ENCODE results near the gene SFTPB.

DNA sequence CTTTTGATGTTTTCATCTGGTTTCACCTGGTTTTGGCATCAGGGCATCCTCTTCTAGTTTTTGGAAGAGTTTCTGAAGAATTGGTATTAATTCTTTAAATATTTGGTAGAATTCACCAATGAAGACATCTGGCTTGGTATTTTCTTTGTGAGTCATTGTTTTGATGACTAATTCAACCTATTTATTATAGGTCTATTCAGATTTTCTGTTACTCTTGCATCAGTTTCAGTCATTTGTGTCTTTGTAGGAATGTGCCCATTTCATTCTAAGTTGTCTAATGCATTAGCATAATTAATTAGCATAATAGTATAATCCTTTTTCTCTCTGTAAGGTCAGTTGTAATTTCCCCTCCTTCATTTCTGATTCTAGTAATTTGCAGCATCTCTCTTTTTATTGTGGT is 34.2 kb upstream of the SFTPB start:
- TF ChIP-seq ZFP30 (CRISPR knock-in tag; IDR thresholded peaks at IDR 0.05): no peak
- TF ChIP-seq GLIS3 (CRISPR knock-in tag; IDR thresholded peaks at IDR 0.05): no peak
- TF ChIP-seq ESRRG (CRISPR knock-in tag; IDR thresholded peaks at IDR 0.05): no peak
- no peak for TF ChIP-seq ZFP3 (CRISPR knock-in tag; IDR thresholded peaks at IDR 0.05)
- no peak for TF ChIP-seq OSR1 (CRISPR knock-in tag; IDR thresholded peaks at IDR 0.05)
- TF ChIP-seq ZC3H10 (CRISPR knock-in tag; IDR thresholded peaks at IDR 0.05): no peak
- TF ChIP-seq, protein P1, sequence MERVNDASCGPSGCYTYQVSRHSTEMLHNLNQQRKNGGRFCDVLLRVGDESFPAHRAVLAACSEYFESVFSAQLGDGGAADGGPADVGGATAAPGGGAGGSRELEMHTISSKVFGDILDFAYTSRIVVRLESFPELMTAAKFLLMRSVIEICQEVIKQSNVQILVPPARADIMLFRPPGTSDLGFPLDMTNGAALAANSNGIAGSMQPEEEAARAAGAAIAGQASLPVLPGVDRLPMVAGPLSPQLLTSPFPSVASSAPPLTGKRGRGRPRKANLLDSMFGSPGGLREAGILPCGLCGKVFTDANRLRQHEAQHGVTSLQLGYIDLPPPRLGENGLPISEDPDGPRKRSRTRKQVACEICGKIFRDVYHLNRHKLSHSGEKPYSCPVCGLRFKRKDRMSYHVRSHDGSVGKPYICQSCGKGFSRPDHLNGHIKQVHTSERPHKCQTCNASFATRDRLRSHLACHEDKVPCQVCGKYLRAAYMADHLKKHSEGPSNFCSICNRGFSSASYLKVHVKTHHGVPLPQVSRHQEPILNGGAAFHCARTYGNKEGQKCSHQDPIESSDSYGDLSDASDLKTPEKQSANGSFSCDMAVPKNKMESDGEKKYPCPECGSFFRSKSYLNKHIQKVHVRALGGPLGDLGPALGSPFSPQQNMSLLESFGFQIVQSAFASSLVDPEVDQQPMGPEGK (CRISPR knock-in tag; IDR thresholded peaks at IDR 0.05; ENCODE audit: borderline replicate concordance): no peak
- no peak for TF ChIP-seq ZNF8 (CRISPR knock-in tag; IDR thresholded peaks at IDR 0.05)
- TF ChIP-seq BACH2 (CRISPR knock-in tag; IDR thresholded peaks at IDR 0.05; ENCODE audit: borderline replicate concordance): no peak
- TF ChIP-seq RARB (CRISPR knock-in tag; IDR thresholded peaks at IDR 0.05): no peak
- TF ChIP-seq SNAI2 (CRISPR knock-in tag; IDR thresholded peaks at IDR 0.05): no peak
- no peak for TF ChIP-seq PPARA (CRISPR knock-in tag; IDR thresholded peaks at IDR 0.05; ENCODE audit: borderline replicate concordance)
- no peak for TF ChIP-seq ZNF70 (CRISPR knock-in tag; IDR thresholded peaks at IDR 0.05)
- no peak for TF ChIP-seq TCF4 (CRISPR knock-in tag; IDR thresholded peaks at IDR 0.05; ENCODE audit: borderline replicate concordance)
